ENCODE measurements around the gene CYP2W1.
A peak's percentile ranks its signal among the peaks of the same experiment; 100 is the strongest.

CYP2W1 gene

GRCh38 chr7:992709-993607 lies 10.0 kb downstream of the CYP2W1 start (continued):
- TF ChIP-seq ZSCAN30 (tag by site-specific recombination; IDR thresholded peaks at IDR 0.05) (peak; percentile 92), ZNF121 (tag by site-specific recombination; IDR thresholded peaks at IDR 0.05) (peak; percentile 93), ZIC2 (tag by site-specific recombination; IDR thresholded peaks at IDR 0.05) (peak; percentile 88), ZNF791 (tag by site-specific recombination; IDR thresholded peaks at IDR 0.05) (no peak), ELK4 (IDR thresholded peaks at IDR 0.05; ENCODE audit: borderline replicate concordance, low read depth, low read length) (no peak), REPIN1 (tag by site-specific recombination; IDR thresholded peaks at IDR 0.05; ENCODE audit: low read depth) (0 out of 2 replicates have a peak, but pooled peaks have one; percentile 31), ZNF677 (tag by site-specific recombination; IDR thresholded peaks at IDR 0.05) (no peak), ZNF600 (tag by site-specific recombination; IDR thresholded peaks at IDR 0.05) (peak; percentile 71), TSHZ1 (tag by site-specific recombination; IDR thresholded peaks at IDR 0.05; ENCODE audit: borderline replicate concordance) (no peak; the same call in 1 of the 2 replicates), ZNF514 (tag by site-specific recombination; IDR thresholded peaks at IDR 0.05) (no peak), ZBTB17 (tag by site-specific recombination; IDR thresholded peaks at IDR 0.05) (peak; percentile 88), ZBTB10 (tag by site-specific recombination; IDR thresholded peaks at IDR 0.05) (0 out of 2 replicates have a peak, but pooled peaks have one; percentile 67), ZSCAN4 (tag by site-specific recombination; IDR thresholded peaks at IDR 0.05) (0 out of 2 replicates have a peak, but pooled peaks have one; percentile 10), ZNF423 (tag by site-specific recombination; IDR thresholded peaks at IDR 0.05) (no peak), ZNF629 (tag by site-specific recombination; IDR thresholded peaks at IDR 0.05) (peak; percentile 61; the same call in 1 of the 2 replicates), GLIS2 (tag by site-specific recombination; IDR thresholded peaks at IDR 0.05) (peak; percentile 73), KLF16 (tag by site-specific recombination; IDR thresholded peaks at IDR 0.05) (peak; percentile 57; the same call in 1 of the 2 replicates), ZEB2 (tag by site-specific recombination; IDR thresholded peaks at IDR 0.05) (peak; percentile 66; the same call in 1 of the 2 replicates), BCL11A (tag by site-specific recombination; IDR thresholded peaks at IDR 0.05; ENCODE audit: low read depth) (peak; percentile 41; the same call in 1 of the 2 replicates), ZNF174 (tag by site-specific recombination; IDR thresholded peaks at IDR 0.05) (no peak)

Measured in HEK293 (cell line).